PFSK-1 (cell line): Measurements from ENCODE around the gene TBX18.

Experiments used
- FOXP2 ChIP-seq: optimal IDR thresholded peaks from 2 replicates; pipeline ENCODE3; 2011; ENCODE audit warnings: borderline replicate concordance, control low read depth, inconsistent platforms; ENCODE audit not compliant: insufficient read depth; ENCODE audit errors: extremely low read length, extremely low read depth
- POLR2AphosphoS5 ChIP-seq: IDR thresholded peaks from 2 replicates; pipeline ENCODE4 v1.6.1; 2012; ENCODE audit warnings: low read depth, mild to moderate bottlenecking, control low read depth, low read length, moderate library complexity
- REST ChIP-seq, 2 experiments: IDR thresholded peaks; 2 replicates each; pipeline versions ENCODE4 v1.6.1 to v1.8.0; 2011 to 2012; ENCODE audit warnings: low read depth in 2 of 2, low read length in 2 of 2, control low read depth in 1 of 2, inconsistent platforms in 1 of 2, mild to moderate bottlenecking in 1 of 2, moderate library complexity in 1 of 2; ENCODE audit not compliant: insufficient read depth in 1 of 2
- SIN3A ChIP-seq: IDR thresholded peaks from 2 replicates; pipeline ENCODE4 v1.6.1; 2012; ENCODE audit warnings: mild to moderate bottlenecking, low read length, moderate library complexity, borderline replicate concordance; ENCODE audit not compliant: insufficient read depth
- TAF1 ChIP-seq: IDR thresholded peaks from 2 replicates; pipeline ENCODE4 v1.6.1; 2012; ENCODE audit warnings: low read length, control low read depth, borderline replicate concordance; ENCODE audit not compliant: insufficient read depth

Gene TBX18

DNA sequence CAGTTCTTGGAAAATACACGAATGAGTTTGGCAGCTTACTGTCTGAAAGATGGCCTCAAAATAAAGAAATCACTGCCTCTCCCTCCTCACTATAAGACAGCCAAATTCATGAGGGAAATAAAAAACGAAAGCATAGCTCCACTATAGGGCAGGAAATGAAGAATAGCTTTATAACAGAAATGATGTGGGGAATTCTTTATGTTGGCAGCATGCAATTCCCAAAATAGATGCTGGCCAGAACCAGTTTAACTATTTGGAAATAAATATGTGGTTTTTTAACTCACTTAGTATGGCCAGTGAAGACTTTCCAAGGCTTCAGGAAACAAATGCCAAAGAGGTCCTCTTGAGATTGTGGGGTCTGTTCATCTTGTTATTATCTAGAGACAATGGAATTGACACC lies 100.5 kb downstream of the TBX18 start:
- TF ChIP-seq REST (IDR thresholded peaks at IDR 0.05; ENCODE audit: insufficient read depth in 1 of 2, low read depth in 2 of 2, low read length in 2 of 2), result no peak
- TF ChIP-seq SIN3A, result no peak
- TF ChIP-seq TAF1, result no peak
- TF ChIP-seq FOXP2, result no peak
- TF ChIP-seq POLR2AphosphoS5, result no peak

DNA sequence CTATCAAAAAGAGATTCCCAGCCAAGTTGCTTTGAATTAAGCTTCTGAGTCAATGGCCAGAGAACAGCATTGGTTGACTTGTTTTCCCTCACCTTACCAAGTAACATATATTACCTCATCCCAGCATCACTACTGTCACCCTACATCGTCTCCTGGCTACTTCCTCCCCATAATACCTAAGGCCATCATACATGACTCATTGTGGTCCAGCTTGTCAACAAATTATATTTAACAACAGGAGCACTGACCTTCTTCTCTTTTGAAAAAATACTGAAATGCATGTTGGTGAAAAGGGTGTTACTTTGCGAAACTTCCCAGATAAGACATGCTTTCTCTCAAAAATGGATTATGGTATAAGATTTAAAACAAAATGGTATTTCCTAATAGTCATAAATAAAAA lies 106.9 kb downstream of the TBX18 start:
- TF ChIP-seq FOXP2 (no peak), TAF1 (no peak), POLR2AphosphoS5 (no peak), SIN3A (no peak), REST (IDR thresholded peaks at IDR 0.05; ENCODE audit: insufficient read depth in 1 of 2, low read depth in 2 of 2, low read length in 2 of 2) (no peak)

GRCh38 chr6:84657025-84657424 lies 107.4 kb downstream of the TBX18 start:
- TF ChIP-seq SIN3A (no peak), FOXP2 (no peak)

- TF ChIP-seq POLR2AphosphoS5 (no peak), REST (IDR thresholded peaks at IDR 0.05; ENCODE audit: insufficient read depth in 1 of 2, low read depth in 2 of 2, low read length in 2 of 2) (no peak), SIN3A (no peak), FOXP2 (no peak), TAF1 (no peak)
These were observed 111.3 kb downstream of the TBX18 start for GRCh38 chr6:84653027-84653551.

GRCh38 chr6:84652356-84653026 lies 111.9 kb downstream of the TBX18 start:
- no peak for TF ChIP-seq REST (IDR thresholded peaks at IDR 0.05; ENCODE audit: insufficient read depth in 1 of 2, low read depth in 2 of 2, low read length in 2 of 2)
- TF ChIP-seq SIN3A, result no peak
- no peak for TF ChIP-seq FOXP2
- no peak for TF ChIP-seq POLR2AphosphoS5
- no peak for TF ChIP-seq TAF1
